GOT3 (cell line): ENCODE data around the gene PRR15.
A peak's percentile ranks its signal among the peaks of the same experiment; 100 is the strongest.

Experiments
- DNase-seq: peaks from one replicate; lab custom pipeline; 2025; ENCODE audit warnings: mixed read lengths; lab: John Stamatoyannopoulos, UW

Gene PRR15

DNA sequence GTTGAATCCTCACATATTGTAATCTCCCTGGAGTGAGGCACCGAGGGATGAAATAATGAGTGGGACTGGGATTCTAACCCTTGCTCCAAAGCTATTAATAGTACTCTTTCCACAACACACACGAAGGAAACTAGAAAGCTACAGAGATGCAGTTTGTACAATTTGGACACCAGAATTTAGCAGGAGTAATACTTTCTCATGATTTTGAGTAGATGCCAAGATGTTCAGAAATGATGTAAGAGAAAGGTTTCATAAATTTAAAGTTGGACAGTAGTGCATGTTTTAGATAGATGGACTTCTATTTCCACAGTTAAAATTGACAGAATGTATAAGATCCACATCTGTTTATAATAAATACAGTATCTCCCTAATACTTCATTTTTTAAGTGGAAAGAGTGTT lies 46.5 kb downstream of the PRR15 start:
- no peak for DNase-seq

DNA sequence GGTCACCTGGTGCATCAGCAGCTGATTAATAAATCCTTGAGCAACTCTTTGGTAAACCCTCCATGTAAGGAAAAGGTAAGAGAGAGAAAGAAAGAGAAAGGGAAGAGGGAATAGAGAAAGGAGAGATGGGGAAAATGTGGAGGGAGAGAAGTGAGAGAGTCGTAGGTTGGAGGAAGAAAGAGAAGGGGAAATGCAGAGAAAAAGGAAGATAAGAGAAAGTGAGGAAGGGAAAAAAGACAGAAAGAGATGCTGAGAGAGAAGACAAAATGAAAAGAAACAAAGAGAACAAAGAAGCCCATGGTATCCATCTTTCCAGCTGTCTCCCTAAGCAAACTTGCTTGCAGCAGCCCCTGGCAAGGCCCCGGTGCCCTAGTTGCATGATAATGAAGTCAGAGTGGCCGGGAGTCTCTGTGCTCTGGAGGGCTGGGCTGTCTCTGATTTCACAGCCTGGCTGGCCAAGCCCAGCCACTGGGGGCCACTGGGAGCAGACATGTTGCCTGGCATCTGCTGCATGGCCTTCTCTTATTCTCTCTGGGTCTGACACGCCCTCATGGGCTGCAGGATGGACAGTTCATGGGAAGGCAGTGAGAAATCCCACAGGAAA lies 48.4 kb downstream of the PRR15 start:
- no peak for DNase-seq

DNA sequence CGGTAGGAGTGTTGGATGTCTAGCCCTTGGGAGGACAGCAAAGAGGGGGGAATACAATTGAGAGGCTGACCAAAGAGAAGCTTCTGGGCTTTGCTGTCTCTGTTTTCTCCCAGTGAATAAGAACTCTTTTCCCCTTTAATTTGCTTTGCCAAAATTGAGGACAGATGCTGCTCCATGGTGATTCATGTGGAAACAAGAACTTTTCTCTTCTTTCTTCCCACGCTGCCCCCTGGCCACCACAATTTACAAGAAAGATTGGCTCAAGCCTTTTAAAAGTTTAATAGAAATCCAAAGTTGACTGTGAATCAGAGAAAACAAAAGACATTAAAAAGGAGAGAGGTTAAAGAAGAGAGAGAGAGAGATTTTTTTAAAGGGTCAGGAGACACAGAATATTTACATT lies 49.0 kb downstream of the PRR15 start:
- DNase-seq: peak; percentile 27

DNA sequence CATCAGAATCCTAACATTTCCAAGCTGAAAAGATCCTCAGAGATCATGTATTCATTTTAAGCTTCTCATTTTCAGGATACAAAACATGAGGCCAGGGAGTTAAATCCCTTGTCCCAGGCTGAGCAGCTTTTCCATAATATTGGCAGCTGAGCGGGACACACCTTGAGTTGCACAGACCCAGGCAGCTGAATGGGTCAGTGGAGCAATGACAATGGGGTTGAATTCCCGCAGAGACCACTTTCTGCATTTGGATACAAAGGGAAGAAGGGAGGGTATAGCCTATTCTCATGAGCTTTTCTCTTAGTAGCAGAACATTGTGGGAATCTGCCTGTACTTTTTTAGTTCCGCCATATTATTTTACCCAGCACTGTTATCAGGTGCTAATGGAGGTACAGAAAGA lies 49.5 kb downstream of the PRR15 start:
- DNase-seq: no peak

DNA sequence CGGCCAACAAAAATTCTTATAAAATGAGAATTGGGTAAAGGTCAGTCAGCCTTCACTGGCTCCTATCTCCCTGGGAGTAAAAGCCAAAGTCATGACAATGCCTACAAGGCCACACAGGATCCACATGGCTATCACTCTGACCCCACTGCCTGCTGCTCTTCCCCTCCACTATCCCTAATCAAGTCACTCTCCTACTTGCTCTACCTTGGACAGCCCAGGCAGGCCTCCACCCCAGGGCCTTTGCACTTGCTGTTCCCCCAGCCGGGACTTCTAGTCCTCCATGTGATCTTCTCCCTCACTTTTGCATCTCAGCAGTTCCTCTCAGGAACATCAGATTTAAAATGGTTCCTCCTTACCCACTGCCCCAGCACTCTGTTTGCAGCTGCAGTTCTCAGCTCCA lies 50.6 kb downstream of the PRR15 start:
- no peak for DNase-seq
